Measurements from ENCODE around the gene CCDC102A. TPM values are rescaled to one million over a fixed set of nuclear protein-coding genes. Genes with fewer than 3 reads are reported as not detected.

The CCDC102A gene
- total RNA-seq, 4 donors from 2014 or later: 1.7 to 10.7 (median 2.5) TPM

GRCh38 chr16:57516176-57516725, 20.1 kb downstream of the CCDC102A start:
- H3K27me3 ChIP-seq: no peaks in the 10 kb centered on the region
- H3K4me1 ChIP-seq: peaks cover 0 to 9% (median 0%) of the 10 kb centered on the region in 4 donors
- no peak for DNase-seq
- no peaks in the 10 kb centered on the region for H3K9me3 ChIP-seq
- no peak overlapping the region for H3K27ac ChIP-seq
- H3K36me3 ChIP-seq: peaks cover 0 to 3% (median 0%) of the 10 kb centered on the region in 3 donors
- H3K4me3 ChIP-seq: no peak overlapping the region
- no peak for TF ChIP-seq CTCF (IDR thresholded peaks at IDR 0.05)
- TF ChIP-seq POLR2A (IDR thresholded peaks at IDR 0.05): no peak

DNA sequence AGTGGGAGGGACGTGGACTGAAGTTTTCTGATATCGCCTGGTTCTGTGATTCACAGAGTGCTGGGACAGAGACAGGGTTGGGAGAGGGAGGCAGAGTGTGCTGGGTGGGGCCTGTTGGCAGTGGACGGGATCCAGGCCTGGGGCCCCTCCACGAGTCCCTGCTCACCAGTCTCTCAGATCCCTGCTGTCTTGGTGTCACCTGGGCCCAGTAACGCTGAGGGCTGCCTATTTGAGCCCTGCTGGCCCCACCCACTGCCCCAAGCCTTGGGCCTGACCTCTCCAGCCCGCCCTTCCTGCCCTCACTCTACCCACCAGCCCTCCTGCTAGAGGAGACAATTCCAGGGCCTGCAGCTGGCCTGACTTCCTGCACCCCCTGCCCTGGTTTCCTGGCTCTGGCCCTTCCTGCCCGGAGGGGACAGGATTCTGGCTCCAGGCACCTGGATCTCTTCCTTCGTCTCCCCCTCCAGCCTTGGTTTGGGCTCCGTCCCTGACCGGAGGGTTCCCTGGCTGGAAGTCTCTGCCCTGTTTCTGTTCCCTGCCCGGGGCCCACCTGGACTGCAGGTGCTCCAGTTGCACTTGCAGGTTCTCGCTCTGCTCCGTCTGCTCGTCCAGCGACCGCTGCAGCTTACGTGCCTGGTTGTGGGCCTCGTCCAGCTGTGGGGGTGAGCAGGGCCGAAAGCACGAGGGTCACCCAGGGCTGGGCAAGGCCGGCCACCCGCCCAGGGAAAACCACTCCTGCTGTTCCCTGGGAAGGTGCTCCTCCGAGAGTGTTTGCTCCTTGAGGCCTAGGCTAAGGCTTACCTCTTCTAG, 21.4 kb downstream of the CCDC102A start:
- no peak overlapping the region for H3K27ac ChIP-seq
- H3K36me3 ChIP-seq: peaks cover 0 to 3% (median 0%) of the 10 kb centered on the region in 3 donors
- no peak overlapping the region for H3K4me3 ChIP-seq
- no peak for TF ChIP-seq CTCF (IDR thresholded peaks at IDR 0.05)
- no peak for TF ChIP-seq POLR2A (IDR thresholded peaks at IDR 0.05)
- no peaks in the 10 kb centered on the region for H3K27me3 ChIP-seq
- peaks cover 0 to 15% (median 0%) of the 10 kb centered on the region in 4 donors for H3K4me1 ChIP-seq
- H3K9me3 ChIP-seq: no peaks in the 10 kb centered on the region
- no peak for DNase-seq

DNA sequence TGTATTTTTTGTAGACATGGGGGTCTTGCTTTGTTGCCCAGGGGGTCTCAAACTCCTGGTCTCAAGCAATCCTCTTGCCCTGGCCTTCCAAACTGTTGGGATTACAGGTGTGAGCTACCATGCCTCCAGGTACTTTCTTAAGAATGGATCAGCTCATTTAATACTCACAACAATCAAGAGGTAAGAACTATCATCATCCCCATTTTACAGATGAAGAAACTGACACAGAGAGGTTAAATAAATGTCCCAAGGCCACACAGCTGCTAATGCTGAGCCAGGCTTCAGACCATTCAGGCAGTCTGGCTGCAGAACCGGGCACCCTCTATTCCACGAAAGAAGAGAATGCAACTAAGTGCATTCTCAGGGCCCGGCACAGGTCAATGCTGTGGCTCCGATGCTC, 22.0 kb downstream of the CCDC102A start:
- no peaks in the 10 kb centered on the region for H3K27me3 ChIP-seq
- no peak overlapping the region for H3K4me3 ChIP-seq
- H3K4me1 ChIP-seq: peaks cover 0 to 17% (median 0%) of the 10 kb centered on the region in 4 donors
- H3K9me3 ChIP-seq: no peaks in the 10 kb centered on the region
- H3K27ac ChIP-seq: no peak overlapping the region
- peaks cover 0 to 3% (median 0%) of the 10 kb centered on the region in 3 donors for H3K36me3 ChIP-seq
- DNase-seq: no peak
- TF ChIP-seq CTCF (IDR thresholded peaks at IDR 0.05): no peak
- no peak for TF ChIP-seq POLR2A (IDR thresholded peaks at IDR 0.05)

- H3K27ac ChIP-seq: no peak overlapping the region
- H3K9me3 ChIP-seq: no peaks in the 10 kb centered on the region
- H3K27me3 ChIP-seq: no peaks in the 10 kb centered on the region
- no peak overlapping the region for H3K4me3 ChIP-seq
- DNase-seq: no peak
- TF ChIP-seq POLR2A (IDR thresholded peaks at IDR 0.05) (no peak), CTCF (IDR thresholded peaks at IDR 0.05) (no peak)
- H3K36me3 ChIP-seq: peaks cover 0 to 3% (median 0%) of the 10 kb centered on the region in 3 donors
- peaks cover 0 to 17% (median 0%) of the 10 kb centered on the region in 4 donors for H3K4me1 ChIP-seq
Measured at GRCh38 chr16:57513371-57514102, 22.8 kb downstream of the CCDC102A start.

DNA sequence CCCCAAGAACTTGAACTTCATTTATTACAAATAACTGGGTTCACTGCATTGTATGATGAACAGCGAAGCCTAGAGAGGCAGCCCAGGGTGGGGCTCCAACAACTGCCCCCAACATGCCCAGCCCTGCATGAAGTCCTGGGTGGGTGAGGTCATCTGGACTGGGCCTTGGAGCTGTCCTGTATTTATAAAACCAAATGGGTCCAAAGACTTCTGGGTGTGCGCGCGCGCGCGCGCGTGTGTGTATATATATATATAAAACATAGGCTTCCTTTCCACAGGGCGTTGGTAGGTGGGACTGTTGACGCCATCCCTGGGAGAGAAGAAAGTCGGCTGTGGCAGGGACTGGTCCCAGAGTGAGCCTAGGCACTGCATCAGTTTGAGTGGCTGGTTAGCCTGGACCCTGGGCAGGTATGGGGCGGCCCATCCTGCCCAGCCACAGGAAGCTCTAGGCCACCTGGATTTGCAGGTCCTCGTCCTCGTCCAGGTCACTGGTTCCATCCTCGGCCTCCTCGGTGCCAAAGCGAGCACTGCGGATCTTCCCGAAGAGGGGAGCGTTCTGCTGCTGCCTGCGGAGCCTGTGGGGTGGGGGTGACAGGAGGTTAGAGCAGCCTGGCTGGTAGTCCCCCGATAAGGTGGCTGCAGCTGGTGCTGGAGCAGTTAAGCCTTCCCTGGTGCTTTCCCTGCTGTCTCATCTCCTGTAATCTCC, 23.9 kb downstream of the CCDC102A start:
- no peaks in the 10 kb centered on the region for H3K9me3 ChIP-seq
- TF ChIP-seq CTCF (IDR thresholded peaks at IDR 0.05): no peak
- no peak for TF ChIP-seq POLR2A (IDR thresholded peaks at IDR 0.05)
- no peaks in the 10 kb centered on the region for H3K36me3 ChIP-seq
- H3K4me3 ChIP-seq: no peak overlapping the region
- no peaks in the 10 kb centered on the region for H3K27me3 ChIP-seq
- no peak for DNase-seq
- no peak overlapping the region for H3K27ac ChIP-seq
- peaks cover 0 to 17% (median 0%) of the 10 kb centered on the region in 4 donors for H3K4me1 ChIP-seq
